Esophagus muscularis mucosa (tissue), 4 donors: Measurements from ENCODE around the gene UBE2J2.

Source experiments
- CTCF ChIP-seq, 3 experiments: fragments of 200-600 bp in 2 of 3; fragments of 450-650 bp in 1 of 3; sonication (generic) in 2 of 3; IDR thresholded peaks; one replicate each; pipeline ENCODE4 v1.5.1; 2017 to 2019; ENCODE audit warnings: antibody characterized with exemption in 3 of 3, mild to moderate bottlenecking in 2 of 3, moderate library complexity in 1 of 3
- EP300 ChIP-seq: sonication (generic); formaldehyde crosslinking; IDR thresholded peaks from one replicate; pipeline ENCODE4 v1.6.1; 2017; ENCODE audit warnings: antibody characterized with exemption
- POLR2A ChIP-seq: fragments of 450-650 bp; IDR thresholded peaks from one replicate; pipeline ENCODE4 v1.6.1; 2017; ENCODE audit warnings: antibody characterized with exemption, moderate library complexity, mild to moderate bottlenecking, low read depth
- POLR2AphosphoS5 ChIP-seq, 2 donors: sonication (generic); formaldehyde crosslinking; IDR thresholded peaks; one replicate each; pipeline ENCODE4 v1.6.1; 2017; ENCODE audit warnings: antibody characterized with exemption in 2 of 2

DNA sequence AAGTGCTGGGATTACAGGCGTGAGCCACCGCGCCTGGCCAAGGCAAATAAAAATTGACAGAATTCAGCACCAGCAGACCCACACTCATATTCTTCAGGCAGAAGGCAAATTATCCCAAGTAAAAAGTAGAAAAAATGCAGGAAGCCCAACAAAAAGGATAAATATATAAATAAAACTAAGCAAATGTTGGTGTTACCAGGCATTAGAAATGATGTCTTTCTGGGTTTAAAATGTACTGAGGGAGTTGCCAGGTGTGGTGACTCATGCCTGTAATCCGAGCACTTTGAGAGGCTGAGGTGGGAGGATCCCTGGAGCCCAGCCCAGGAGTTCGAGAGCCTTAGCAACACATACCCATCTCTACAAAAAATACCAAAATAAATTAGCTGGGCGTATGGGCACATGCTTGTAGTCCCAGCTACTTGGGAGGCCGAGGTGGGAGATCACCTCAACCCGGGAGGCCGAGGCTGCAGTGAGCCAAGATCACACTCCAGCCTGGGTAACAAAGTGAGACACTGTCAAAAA lies 44.5 kb upstream of the UBE2J2 start:
- no peak for TF ChIP-seq CTCF (IDR thresholded peaks at IDR 0.05)
- TF ChIP-seq POLR2A, result no peak
- TF ChIP-seq POLR2AphosphoS5 (IDR thresholded peaks at IDR 0.05), result peak; percentile 72
- TF ChIP-seq EP300, result no peak
